Activated naive CD4-positive, alpha-beta T cell treated with anti-CD3 and anti-CD28 coated beads, Interleukin-2, amount 10 ng/mL, durations not matched to agents 7 days and 5 days (primary cell): ENCODE measurements around the gene FMN1.

ENCODE experiments used
- CTCF ChIA-PET: fragments of 350-600 bp; sonication (Branson Sonifier 250); formaldehyde crosslinking; loops from one replicate; lab custom pipeline; 2021; ENCODE audit warnings: antibody characterized with exemption; lab: Charles Lee
- DNase-seq: peaks from one replicate; pipeline ENCODE4 v3.0.0-alpha.2; 2020
- H3K27ac Mint-ChIP-seq: one replicate; pipeline ENCODE4 v1.8.0; 2021; ENCODE audit warnings: mild to moderate bottlenecking, moderate library complexity, mixed read lengths
- H3K27me3 Mint-ChIP-seq: one replicate; pipeline ENCODE4 v1.8.0; 2021; ENCODE audit warnings: mild to moderate bottlenecking, mixed read lengths
- H3K36me3 Mint-ChIP-seq: one replicate; pipeline ENCODE4 v1.8.0; 2021; ENCODE audit warnings: mixed read lengths
- H3K4me1 Mint-ChIP-seq: one replicate; pipeline ENCODE4 v1.8.0; 2021; ENCODE audit warnings: mixed read lengths
- H3K4me3 Mint-ChIP-seq: one replicate; pipeline ENCODE4 v1.8.0; 2021; ENCODE audit warnings: mild to moderate bottlenecking, moderate library complexity, mixed read lengths
- H3K9me3 Mint-ChIP-seq: one replicate; pipeline ENCODE4 v1.8.0; 2021; ENCODE audit warnings: mixed read lengths

FMN1 gene

GRCh38 chr15:33047077-33047476 lies 147.4 kb downstream of the FMN1 start:
- H3K27me3 Mint-ChIP-seq: no peaks in the 10 kb centered on the region
- peaks cover 7% of the 10 kb centered on the region for H3K9me3 Mint-ChIP-seq
- no peaks in the 10 kb centered on the region for H3K36me3 Mint-ChIP-seq
- H3K27ac Mint-ChIP-seq: no peak overlapping the region
- no peak for DNase-seq
- no peaks in the 10 kb centered on the region for H3K4me1 Mint-ChIP-seq
- CTCF ChIA-PET: interaction anchor here (0.6 kb wide), 1 partner anchor 348 kb away, joined by 4 read pairs; no protein-coding TSS in a partner anchor
- no peak overlapping the region for H3K4me3 Mint-ChIP-seq

- peaks cover 7% of the 10 kb centered on the region for H3K9me3 Mint-ChIP-seq
- no peak overlapping the region for H3K27ac Mint-ChIP-seq
- DNase-seq: no peak
- H3K4me1 Mint-ChIP-seq: no peaks in the 10 kb centered on the region
- no peaks in the 10 kb centered on the region for H3K36me3 Mint-ChIP-seq
- no peaks in the 10 kb centered on the region for H3K27me3 Mint-ChIP-seq
- H3K4me3 Mint-ChIP-seq: no peak overlapping the region
- CTCF ChIA-PET: interaction anchor here (0.6 kb wide), 1 partner anchor 349 kb away, joined by 4 read pairs; no protein-coding TSS in a partner anchor
Measured at GRCh38 chr15:33046329-33046728, 148.2 kb downstream of the FMN1 start.

GRCh38 chr15:33045066-33045810 lies 149.3 kb downstream of the FMN1 start:
- H3K4me1 Mint-ChIP-seq: no peaks in the 10 kb centered on the region
- no peak overlapping the region for H3K27ac Mint-ChIP-seq
- no peak overlapping the region for H3K4me3 Mint-ChIP-seq
- CTCF ChIA-PET: no interaction called here
- peaks cover 7% of the 10 kb centered on the region for H3K9me3 Mint-ChIP-seq
- no peak for DNase-seq
- H3K36me3 Mint-ChIP-seq: no peaks in the 10 kb centered on the region
- H3K27me3 Mint-ChIP-seq: no peaks in the 10 kb centered on the region

GRCh38 chr15:33044598-33044997 lies 149.9 kb downstream of the FMN1 start:
- DNase-seq: no peak
- no peaks in the 10 kb centered on the region for H3K4me1 Mint-ChIP-seq
- H3K36me3 Mint-ChIP-seq: no peaks in the 10 kb centered on the region
- no peaks in the 10 kb centered on the region for H3K27me3 Mint-ChIP-seq
- CTCF ChIA-PET: no interaction called here
- H3K27ac Mint-ChIP-seq: no peak overlapping the region
- no peak overlapping the region for H3K4me3 Mint-ChIP-seq
- H3K9me3 Mint-ChIP-seq: peaks cover 6% of the 10 kb centered on the region

GRCh38 chr15:33043636-33044035 lies 150.9 kb downstream of the FMN1 start:
- Mint-ChIP-seq H3K4me3 (no peak overlapping the region), H3K4me1 (no peaks in the 10 kb centered on the region), H3K9me3 (peaks cover 2% of the 10 kb centered on the region), H3K36me3 (no peaks in the 10 kb centered on the region), H3K27me3 (no peaks in the 10 kb centered on the region), H3K27ac (no peak overlapping the region)
- DNase-seq: no peak
- CTCF ChIA-PET: no interaction called here

- Mint-ChIP-seq H3K9me3 (no peaks in the 10 kb centered on the region), H3K27me3 (no peaks in the 10 kb centered on the region), H3K36me3 (no peaks in the 10 kb centered on the region), H3K4me1 (no peaks in the 10 kb centered on the region), H3K4me3 (no peak overlapping the region), H3K27ac (no peak overlapping the region)
- no peak for DNase-seq
- CTCF ChIA-PET: no interaction called here
Measured at GRCh38 chr15:33040496-33040895, 154.0 kb downstream of the FMN1 start.

GRCh38 chr15:33034588-33034987 lies 159.9 kb downstream of the FMN1 start:
- CTCF ChIA-PET: no interaction called here
- Mint-ChIP-seq H3K4me1 (no peaks in the 10 kb centered on the region), H3K36me3 (no peaks in the 10 kb centered on the region), H3K4me3 (no peak overlapping the region), H3K9me3 (no peaks in the 10 kb centered on the region), H3K27ac (no peak overlapping the region), H3K27me3 (no peaks in the 10 kb centered on the region)
- no peak for DNase-seq

- H3K27me3 Mint-ChIP-seq: no peaks in the 10 kb centered on the region
- H3K4me1 Mint-ChIP-seq: no peaks in the 10 kb centered on the region
- H3K4me3 Mint-ChIP-seq: no peak overlapping the region
- CTCF ChIA-PET: interaction anchor here (0.8 kb wide), 1 partner anchor 10 kb away, joined by 3 read pairs; no protein-coding TSS in a partner anchor
- no peaks in the 10 kb centered on the region for H3K36me3 Mint-ChIP-seq
- no peaks in the 10 kb centered on the region for H3K9me3 Mint-ChIP-seq
- DNase-seq: no peak
- H3K27ac Mint-ChIP-seq: no peak overlapping the region
Measured at GRCh38 chr15:33032053-33032452, 162.5 kb downstream of the FMN1 start.

GRCh38 chr15:33031324-33031821 lies 163.1 kb downstream of the FMN1 start:
- no peak for DNase-seq
- CTCF ChIA-PET: no interaction called here
- no peaks in the 10 kb centered on the region for H3K27me3 Mint-ChIP-seq
- no peaks in the 10 kb centered on the region for H3K4me1 Mint-ChIP-seq
- no peak overlapping the region for H3K27ac Mint-ChIP-seq
- H3K4me3 Mint-ChIP-seq: no peak overlapping the region
- H3K36me3 Mint-ChIP-seq: no peaks in the 10 kb centered on the region
- no peaks in the 10 kb centered on the region for H3K9me3 Mint-ChIP-seq

GRCh38 chr15:33030315-33030714 lies 164.2 kb downstream of the FMN1 start:
- no peak for DNase-seq
- CTCF ChIA-PET: no interaction called here
- Mint-ChIP-seq H3K27ac (no peak overlapping the region), H3K4me1 (no peaks in the 10 kb centered on the region), H3K4me3 (no peak overlapping the region), H3K9me3 (no peaks in the 10 kb centered on the region), H3K36me3 (no peaks in the 10 kb centered on the region), H3K27me3 (no peaks in the 10 kb centered on the region)

- CTCF ChIA-PET: no interaction called here
- Mint-ChIP-seq H3K27ac (no peak overlapping the region), H3K27me3 (no peaks in the 10 kb centered on the region), H3K4me1 (no peaks in the 10 kb centered on the region), H3K36me3 (no peaks in the 10 kb centered on the region), H3K4me3 (no peak overlapping the region), H3K9me3 (no peaks in the 10 kb centered on the region)
- no peak for DNase-seq
Measured at GRCh38 chr15:33029109-33029652, 165.3 kb downstream of the FMN1 start.

GRCh38 chr15:33028495-33028894 lies 166.0 kb downstream of the FMN1 start:
- no peaks in the 10 kb centered on the region for H3K36me3 Mint-ChIP-seq
- CTCF ChIA-PET: interaction anchor here (1.0 kb wide), 1 partner anchor 10 kb away, joined by 3 read pairs; no protein-coding TSS in a partner anchor
- no peak for DNase-seq

GRCh38 chr15:33027306-33028035 lies 167.0 kb downstream of the FMN1 start:
- no peak overlapping the region for H3K4me3 Mint-ChIP-seq
- H3K4me1 Mint-ChIP-seq: no peaks in the 10 kb centered on the region
- CTCF ChIA-PET: interaction anchor here (1.0 kb wide), 1 partner anchor 9 kb away, joined by 3 read pairs; no protein-coding TSS in a partner anchor
- no peaks in the 10 kb centered on the region for H3K9me3 Mint-ChIP-seq
- H3K36me3 Mint-ChIP-seq: no peaks in the 10 kb centered on the region
- peaks cover 4% of the 10 kb centered on the region for H3K27me3 Mint-ChIP-seq
- H3K27ac Mint-ChIP-seq: no peak overlapping the region
- no peak for DNase-seq

More at GRCh38 chr15:33028495-33028894, 166.0 kb downstream of the FMN1 start:
- H3K4me1 Mint-ChIP-seq: no peaks in the 10 kb centered on the region
- H3K27ac Mint-ChIP-seq: no peak overlapping the region
- H3K9me3 Mint-ChIP-seq: no peaks in the 10 kb centered on the region
- no peaks in the 10 kb centered on the region for H3K27me3 Mint-ChIP-seq
- no peak overlapping the region for H3K4me3 Mint-ChIP-seq

- no peak for DNase-seq
- H3K4me3 Mint-ChIP-seq: no peak overlapping the region
- H3K36me3 Mint-ChIP-seq: no peaks in the 10 kb centered on the region
- peaks cover 4% of the 10 kb centered on the region for H3K27me3 Mint-ChIP-seq
- no peaks in the 10 kb centered on the region for H3K9me3 Mint-ChIP-seq
- H3K4me1 Mint-ChIP-seq: no peaks in the 10 kb centered on the region
- CTCF ChIA-PET: no interaction called here
- no peak overlapping the region for H3K27ac Mint-ChIP-seq
Measured at GRCh38 chr15:33026614-33027013, 167.9 kb downstream of the FMN1 start.
